ENCODE data around the gene FAT1.
A peak's percentile ranks its signal among the peaks of the same experiment; 100 is the strongest.

FAT1 gene

DNA sequence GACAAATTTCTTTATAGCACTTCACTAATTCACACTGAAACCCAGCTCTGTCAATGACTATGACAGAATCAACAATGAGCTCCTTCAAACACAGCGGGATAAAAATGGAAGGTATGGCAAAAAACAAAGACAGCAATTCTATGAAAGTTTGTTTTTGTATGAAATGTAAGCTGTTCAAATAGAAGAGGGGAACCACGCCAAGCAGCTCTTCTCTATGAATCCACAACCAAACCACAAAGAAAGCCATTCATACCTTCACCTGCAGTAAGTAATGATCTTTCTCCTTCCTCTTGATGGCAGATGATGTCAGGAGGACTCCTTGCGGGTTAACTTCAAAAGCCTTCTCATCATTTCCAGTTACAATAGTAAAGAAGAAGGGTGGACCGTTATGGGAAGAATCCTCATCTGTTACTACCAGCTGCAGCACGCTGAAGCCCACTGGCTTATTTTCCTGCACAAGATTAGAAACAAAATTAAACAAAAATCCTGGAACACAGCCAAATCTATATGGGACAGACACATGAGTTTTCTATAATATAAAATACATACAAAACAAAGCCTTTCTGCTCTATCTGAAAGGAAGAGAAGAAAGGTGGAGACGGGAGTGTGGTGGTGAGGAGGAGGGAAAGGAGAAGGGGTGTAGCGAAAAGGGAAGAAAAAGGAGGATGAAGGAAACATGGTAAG lies 119.4 kb downstream of the FAT1 start:
- no peak for FAIRE-seq

DNA sequence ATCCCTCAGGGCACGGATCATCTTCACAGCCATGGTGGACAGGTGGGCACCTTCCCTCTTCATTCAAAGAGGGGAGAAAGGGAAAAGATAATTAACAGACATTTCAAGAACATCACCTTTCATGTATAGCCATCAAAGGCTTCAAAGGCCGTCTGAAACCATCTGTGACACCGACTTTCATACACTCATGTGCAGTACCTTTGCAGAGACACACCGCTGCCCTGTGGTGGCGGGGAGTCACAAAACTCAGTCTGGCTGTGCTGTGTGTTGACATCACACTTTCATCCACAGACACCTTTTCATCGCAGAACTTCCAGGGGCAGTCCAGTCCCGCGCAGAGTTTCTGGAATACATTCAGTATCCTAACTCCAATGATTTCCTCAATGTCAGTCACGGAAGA lies 120.7 kb downstream of the FAT1 start:
- FAIRE-seq: no peak

DNA sequence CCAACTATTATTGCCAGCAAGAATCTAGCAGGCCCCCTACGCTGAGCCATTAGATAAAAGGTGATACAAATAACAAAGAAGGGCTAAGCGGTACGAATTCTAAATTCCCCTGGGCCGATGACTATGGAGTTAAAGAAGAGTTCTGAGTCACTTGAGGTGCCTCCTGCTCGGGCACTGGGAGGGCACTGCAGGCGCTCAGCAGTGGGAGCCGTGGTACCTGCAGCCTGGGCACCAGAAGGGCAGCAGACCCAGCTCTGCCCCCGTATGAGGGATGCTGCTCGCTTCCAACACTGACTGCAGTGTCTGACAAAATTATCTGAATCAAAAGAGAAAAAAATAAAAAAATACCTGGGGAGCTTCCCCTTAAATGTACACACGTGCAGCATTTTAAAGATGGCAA lies 124.2 kb downstream of the FAT1 start:
- no peak for FAIRE-seq

DNA sequence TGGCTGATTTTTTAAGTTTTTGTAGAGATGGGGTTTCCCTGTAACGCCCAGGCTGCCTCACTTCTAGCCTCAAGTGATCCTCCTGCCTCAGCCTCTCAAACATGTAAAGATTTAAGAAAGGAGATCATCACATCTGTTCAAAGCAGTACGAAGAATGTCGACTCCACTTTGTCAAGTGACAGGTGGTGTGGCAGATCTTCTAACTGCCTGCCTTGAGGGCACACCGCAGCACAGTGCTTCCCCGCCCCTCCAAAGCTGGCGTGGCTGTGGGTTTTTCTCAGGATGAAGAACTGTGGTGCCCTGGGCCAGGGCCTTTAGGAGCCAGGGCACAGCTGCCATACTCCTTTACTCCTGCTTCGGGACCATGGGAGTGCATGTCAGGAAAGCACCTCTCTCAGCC lies 125.0 kb downstream of the FAT1 start:
- FAIRE-seq: no peak

DNA sequence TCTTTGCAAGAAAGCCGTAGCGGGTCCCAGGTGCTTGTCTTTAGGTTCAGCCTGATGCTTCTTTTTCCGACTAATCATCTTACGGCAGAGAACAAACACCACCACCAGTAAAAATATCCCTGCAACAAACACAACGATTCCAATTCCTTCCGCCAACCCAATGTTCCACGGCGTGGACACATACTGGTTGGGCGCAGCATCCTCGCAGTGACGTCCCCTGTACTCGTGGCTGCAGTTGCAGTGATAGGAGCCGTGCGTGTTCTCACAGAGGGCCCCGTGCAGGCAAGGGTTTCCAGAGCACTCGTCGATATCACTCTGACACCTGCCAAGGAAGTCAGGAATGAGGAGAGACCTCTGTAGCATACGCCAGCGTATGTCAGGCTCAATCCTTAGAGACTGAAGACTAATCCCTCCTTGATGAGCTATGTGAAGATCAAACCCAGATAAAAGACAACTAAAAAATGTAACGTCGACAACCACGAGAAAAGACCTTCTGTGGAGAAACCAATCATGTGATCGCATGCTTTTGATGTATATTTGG lies 126.7 kb downstream of the FAT1 start:
- FAIRE-seq: no peak

DNA sequence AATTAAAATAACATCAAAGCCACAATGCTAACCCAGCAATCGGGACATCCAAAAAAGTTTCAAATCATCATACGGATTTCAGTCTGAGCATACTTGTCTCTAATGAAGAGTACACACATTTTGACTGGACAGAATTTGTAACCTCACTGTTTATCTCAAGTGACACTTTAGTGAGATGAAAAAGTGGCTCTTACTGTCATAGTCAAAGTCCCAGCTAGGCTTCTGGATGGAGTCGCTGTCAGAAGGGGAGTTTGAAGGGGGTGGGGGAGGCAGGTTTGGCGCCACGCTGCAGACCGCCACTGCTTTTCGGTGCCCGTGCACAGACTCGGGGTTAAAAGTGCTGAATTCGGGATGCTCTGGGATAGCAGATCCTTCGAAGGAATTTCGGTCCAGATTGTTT lies 127.3 kb downstream of the FAT1 start:
- no peak for FAIRE-seq

DNA sequence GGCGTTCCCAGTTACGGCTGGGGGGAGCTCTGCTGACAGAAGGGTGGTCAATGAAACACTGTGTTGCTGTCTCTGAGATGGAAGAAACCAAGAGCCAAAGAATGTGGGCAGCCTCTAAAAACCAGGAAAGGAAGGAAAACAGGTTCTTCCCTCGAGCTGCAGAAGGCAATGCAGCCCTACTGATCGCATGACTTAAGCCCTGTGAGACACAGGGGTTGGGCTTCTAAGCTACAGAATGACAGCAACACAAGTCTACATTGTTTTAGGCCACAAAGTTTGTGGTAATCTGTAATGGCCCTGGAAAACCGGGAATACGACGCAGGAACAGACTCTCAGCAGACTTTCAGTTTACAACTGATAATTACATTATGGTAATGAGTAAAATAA lies 130.1 kb downstream of the FAT1 start:
- FAIRE-seq: no peak

DNA sequence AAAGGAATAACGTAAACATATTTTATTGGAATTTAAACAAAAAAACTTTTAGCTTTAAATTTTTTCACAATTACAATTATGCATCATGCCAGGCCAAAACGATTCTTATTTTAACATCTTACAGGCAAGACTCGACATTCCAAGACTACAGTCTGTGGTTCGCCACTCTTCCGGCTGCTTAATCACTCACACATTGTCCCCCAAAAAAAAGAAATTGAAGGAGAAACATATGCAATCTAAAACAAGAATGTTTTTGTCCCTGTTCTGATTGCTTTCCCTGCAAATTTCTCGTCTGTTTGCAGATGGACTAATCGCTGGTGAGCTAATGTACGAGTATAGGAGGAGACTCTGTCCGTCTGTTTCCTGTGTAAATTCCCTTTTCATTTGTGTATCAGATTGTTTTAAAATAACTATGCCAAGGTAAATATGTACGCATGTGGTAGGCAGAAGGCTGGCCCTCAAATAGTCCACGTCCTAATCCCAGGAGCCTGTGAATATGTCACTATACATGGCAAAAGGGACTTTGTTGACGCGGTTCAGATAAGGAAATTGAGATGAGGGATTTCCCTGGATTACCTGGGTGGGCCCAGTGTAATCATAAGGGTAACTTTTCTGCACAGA lies 130.6 kb downstream of the FAT1 start:
- FAIRE-seq: no peak

DNA sequence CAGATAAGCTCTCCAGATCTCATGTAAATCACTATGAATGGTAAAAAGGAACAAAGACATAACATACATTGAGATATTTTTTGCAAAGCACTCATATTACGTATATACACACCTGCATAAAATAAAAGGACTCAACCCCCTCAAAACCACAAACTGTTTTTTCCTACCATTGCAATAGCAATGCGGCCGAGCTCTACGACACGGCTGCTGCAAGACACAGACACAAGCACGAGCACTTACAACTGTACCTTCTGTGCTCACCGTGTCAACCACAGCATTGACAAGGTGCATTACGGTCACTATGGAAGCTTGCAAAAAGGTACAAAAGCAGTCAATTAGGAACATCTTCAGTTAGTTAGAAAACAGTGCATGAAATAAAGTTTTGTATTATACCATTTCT lies 131.2 kb downstream of the FAT1 start:
- FAIRE-seq: no peak

DNA sequence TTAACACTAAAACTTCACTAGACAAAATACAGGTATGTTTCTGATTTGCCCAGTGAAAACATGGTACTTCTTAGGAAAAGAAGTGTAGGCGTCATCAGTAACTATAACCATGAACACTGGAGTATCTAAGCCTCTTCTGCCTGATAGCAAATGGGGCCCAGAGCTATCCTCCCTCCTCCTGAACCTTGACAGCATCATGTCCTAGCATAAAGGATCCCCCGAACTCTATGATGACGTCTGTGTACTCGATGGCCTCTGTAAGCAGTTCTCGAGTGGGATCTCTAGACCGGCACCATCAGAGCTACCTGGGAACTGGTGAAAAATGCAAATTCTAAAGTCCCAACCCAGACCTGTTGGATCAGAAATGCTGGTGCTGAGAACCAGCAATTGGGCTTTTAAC lies 132.0 kb downstream of the FAT1 start:
- no peak for FAIRE-seq

DNA sequence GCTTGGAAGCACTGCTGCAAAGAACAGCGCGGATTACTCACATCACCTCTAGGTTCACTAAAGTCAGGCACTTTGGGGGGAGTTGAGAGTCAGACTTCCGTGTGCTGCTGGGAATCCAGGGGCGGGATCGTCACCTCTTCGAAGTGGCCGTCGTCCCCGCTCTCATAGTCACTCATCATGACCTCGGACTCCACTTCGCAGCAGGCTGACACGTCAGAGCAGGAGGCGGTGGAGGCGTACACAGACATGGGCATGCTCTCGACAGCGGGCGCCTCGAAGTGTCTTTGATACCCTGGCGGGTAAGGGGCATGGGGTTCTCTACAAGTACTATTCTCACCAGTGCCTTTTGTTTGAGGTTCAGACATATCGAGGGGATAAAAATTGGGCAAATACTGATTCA lies 135.2 kb downstream of the FAT1 start:
- FAIRE-seq: no peak

DNA sequence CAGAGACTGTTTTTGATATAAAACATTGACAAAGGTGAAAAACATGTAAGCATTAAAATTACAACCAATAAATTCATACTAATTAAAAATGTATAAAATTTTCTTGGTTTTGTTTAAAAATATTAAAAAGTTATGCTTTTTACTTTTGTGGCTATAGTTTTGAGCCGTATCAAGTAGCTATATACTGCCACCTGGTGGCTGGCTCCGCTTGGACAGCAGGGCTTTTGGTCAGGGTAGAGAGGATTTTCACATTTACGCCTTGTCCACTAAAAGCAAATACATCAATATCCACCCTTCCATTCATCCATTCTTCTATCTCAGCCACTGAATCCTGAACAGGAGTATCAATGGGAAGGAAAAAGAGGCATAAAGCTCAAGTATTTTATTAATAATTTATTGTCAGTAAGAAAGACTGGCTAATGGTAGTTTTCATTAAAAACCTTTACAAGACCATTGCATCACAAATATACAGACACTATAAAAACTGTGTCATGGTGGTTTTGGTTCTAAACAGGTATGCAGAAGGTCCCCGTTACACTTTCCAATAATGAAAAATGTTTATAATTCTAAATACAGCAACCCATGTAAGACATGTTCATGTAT lies 136.1 kb downstream of the FAT1 start:
- peak; percentile 93 for FAIRE-seq

DNA sequence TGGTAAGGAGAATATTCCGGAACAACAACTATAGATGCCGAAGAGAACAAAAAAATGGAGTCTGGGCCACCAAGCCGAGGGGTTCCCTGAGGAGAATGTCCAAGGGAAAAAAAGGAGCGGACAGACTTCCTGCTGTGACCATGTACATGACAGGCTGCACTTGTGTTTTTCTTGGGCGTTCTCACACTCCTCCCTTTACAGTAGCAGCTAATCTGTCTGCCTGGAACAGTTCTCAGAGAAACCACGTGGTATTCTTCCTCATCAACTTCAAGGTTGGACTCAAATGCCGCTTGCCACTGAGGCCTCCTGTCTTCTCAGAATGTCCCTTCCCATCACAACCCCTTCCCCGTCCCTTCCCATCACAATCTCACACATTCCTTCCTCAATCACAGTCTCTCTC lies 137.5 kb downstream of the FAT1 start:
- no peak for FAIRE-seq

DNA sequence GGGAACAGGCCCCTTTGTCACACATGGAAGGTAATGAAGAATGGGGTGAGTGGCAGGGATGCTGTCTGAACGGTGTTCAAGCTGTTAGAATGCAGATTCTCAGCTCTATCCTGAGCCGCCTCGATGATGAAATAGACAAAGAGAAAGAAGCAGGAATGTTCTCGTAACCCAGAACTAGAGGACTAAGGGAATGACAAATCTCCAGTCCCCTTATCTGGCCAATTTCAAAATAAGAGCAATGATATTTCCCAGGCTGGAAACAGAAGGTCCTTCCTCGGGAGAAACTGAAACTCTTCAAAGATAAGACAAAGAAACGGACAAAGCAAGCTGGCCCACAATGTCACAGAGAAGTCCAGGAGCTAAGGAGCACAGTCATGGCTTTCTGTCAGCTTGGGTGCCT lies 138.7 kb downstream of the FAT1 start:
- FAIRE-seq: no peak

DNA sequence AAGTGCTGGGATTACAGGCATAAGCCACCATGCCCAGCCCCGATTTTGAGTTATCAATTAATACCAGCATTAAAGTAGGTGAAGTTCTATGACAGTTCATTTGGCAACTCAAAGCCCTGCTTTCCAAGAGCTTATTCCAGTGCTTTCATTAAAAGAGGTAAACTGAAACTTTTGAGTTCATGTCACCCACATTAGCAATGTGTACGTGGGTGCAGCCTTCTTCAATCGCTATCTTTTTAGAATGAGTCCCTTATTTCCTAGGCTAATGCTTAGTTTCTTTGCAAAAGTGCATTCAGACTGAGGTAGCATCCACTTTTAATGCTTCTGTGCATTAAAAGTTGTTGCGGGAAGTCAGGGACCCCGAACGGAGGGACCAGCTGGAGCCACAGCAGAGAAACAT lies 142.2 kb downstream of the FAT1 start:
- FAIRE-seq: no peak

DNA sequence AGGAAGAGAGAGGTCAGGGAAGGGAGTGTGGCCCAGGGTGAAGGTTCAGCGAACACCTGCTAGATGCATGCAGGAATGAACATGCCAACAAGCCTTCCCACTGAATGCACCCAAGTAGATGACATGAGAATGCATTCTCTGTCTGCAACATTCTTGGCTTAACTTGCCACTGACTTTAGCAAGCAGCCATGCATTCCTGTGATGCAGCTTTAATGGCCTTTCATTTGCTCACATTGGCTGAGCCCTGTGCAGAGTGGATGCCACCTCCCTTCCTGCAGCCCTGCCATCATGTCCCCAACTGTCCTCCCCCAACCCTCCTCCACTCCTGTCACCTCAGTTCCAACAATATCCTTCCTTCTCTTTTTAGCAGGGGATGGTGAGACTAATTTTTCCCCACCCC lies 143.0 kb downstream of the FAT1 start:
- FAIRE-seq: no peak

DNA sequence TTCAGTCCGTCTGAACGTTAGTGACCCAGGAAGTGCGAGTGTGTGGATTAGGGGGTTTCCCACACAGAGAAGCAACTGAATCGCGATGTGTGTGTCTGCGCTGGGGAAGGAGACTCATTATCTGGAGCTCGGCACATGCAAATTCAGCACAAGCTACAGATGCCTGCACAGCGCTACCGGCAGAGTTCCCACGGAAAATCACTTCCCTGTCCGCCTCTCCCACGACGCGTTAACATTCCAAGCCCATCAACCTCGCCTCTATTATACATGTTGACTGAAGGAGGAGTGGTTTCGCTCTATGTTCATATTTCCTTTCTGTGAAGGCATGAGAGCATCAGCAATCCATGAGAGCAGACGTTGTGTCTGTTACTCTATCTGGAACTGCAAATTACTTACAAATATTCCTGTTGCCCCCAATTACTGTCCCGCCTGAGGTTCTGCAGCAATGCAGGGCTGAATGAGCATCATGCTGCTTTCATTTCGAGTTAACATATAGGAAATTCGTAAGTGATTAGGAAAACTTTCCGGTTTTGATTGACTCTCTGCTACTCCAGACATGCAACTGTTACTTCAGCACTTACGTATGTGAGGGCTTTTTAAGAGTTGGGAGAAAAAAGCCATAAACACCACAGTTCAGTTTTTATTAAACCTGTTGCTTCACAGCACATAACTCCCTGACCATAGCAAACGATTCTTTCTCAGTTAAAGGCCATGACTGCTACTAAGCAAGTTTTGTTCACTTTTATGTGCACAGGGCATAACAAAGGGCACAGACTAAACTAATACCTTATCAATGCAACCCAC lies 153.3 kb downstream of the FAT1 start:
- no peak for FAIRE-seq

DNA sequence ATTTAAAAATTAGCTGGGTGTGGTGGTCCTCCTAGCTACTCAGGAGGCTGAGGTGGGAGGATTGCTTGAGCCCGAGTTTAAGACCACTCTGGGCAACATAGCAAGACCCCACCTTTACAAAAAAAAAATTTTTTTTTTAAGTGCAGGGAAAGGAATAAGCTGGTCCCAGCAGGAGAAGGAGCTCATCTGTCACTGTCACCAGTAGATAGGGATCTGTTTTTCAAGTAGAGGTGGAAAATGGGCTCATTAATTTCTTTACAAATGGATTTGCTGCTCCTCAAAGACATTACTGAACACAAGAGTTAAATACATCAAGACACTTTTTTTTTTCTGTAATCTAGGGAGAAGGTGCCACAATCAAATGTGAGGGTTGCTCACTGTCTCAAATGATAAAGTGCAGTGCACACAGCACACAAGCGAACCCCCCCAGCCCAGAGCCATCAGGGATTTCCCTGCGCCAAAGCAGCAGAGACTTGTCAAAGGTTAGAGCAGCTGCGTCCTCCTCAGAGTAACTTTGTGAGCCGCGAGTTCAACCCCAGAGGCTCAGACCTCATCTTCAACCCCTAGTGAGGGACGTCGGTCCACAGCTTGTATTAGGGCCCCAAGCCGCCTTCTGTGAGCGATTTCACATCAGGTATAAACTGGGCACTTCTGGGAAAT lies 154.0 kb downstream of the FAT1 start:
- no peak for FAIRE-seq

DNA sequence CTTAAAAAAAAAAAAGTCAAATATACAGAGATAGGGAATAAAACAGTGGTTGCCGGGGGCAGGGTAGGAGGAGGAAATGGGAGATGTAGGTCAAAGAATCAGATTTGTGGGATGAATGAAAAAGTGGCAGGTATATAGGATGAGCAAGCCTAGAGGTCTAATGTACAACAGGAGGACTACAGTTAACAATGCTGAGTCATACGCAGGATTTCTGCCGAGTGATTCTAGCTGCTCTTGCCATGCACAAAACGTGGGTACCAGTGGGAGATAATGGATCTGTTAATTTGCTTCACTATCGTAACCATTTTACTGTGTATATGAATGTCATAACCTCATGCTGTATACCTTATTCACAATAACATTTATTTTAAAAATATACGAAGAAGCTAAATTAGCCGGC lies 157.6 kb downstream of the FAT1 start:
- no peak for FAIRE-seq

DNA sequence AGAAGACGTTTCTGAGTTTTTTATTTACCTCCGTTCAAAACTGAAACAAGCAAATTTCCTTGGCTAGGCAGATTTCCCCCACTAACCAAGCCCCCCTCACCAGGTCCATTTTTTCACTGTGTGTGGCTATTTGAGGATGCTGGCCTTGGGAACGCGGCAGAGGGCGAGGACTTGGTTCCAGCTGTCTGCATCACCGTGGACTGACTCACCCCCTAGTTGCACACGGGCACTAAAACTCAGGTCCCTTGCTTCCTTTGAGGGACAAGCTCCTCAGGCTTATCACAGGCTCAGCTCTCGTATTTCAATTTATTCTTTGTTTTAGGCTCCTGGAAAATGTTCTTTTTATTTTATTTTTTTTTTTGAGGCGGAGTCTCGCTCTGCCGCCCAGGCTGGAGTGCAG lies 159.9 kb downstream of the FAT1 start:
- FAIRE-seq: no peak

DNA sequence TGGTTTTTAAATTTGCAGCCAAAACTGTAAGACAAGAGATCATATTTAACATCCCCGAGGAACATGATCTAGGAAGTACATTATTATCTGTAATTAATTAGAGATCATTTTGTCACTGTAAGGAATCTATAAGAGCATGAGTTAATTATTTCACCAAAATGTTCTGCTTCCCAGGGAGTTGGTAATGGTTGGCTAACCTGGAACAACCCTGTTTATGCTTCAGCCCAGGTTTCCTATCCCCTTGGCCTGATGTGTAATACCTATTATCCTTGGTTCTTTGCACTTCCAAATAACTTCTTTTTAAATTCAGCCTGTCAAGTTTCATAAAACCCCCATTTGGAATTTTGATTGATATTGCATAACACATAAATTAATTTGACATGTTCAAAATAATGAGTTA lies 161.9 kb downstream of the FAT1 start:
- FAIRE-seq: no peak

DNA sequence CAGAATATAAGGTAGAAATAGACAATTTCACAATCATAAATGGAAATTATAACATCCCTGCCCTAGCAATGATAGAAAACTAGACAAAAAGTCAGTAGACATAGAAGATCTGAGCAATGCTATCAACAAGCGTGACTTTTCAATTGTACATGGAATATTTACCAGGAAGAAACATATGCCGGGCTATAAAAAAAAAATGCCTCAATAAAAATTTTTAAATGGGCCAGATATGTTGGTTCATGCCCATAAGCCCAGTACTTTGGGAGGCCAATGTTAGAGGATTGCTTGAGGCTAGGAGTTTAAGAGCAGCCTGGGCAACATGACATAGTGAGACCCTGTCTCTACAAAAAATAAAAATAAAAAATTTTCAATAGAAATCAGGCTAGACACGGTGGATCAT lies 163.0 kb downstream of the FAT1 start:
- FAIRE-seq: no peak

DNA sequence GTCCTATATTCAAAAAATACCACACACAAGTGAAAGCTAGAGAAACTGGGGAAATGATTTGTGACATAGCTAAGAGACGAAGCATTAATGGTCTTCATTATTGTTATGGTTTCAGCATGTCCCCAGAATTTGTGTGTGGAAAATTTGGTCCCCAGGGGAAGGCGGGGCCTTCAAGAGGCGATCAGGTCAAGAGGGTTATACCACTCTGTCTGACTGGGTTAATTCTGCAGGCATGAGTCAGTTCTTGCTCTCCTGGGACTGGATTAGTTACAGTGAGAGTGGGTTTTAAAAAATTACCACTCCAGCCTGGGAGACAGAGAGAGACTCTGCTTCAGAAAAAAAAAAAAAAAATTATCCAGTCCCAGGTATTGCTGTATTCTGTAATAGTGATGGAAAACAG lies 166.2 kb downstream of the FAT1 start:
- FAIRE-seq: no peak

All from A204.1 (cell line).